Stromal cell of bone marrow (primary cell): ENCODE data around the gene MYO3B.

ENCODE experiments used
- DNase-seq: peaks from one replicate; pipeline ENCODE4 v3.0.0-alpha.2; 2012; ENCODE audit warnings: low read depth

MYO3B gene

GRCh38 chr2:170300993-170301392, 123.0 kb downstream of the MYO3B start:
- no peak for DNase-seq

- no peak for DNase-seq
Observed at GRCh38 chr2:170301626-170302025, 123.7 kb downstream of the MYO3B start.

- DNase-seq: no peak
Observed at GRCh38 chr2:170305711-170306110, 127.8 kb downstream of the MYO3B start.

GRCh38 chr2:170306293-170306873, 128.4 kb downstream of the MYO3B start:
- DNase-seq: no peak

GRCh38 chr2:170307052-170307451, 129.1 kb downstream of the MYO3B start:
- DNase-seq: no peak

GRCh38 chr2:170307555-170308351, 129.8 kb downstream of the MYO3B start:
- DNase-seq: no peak

GRCh38 chr2:170310876-170311502, 133.0 kb downstream of the MYO3B start:
- DNase-seq: no peak

- peak; percentile 15 for DNase-seq
Observed at GRCh38 chr2:170313347-170313991, 135.5 kb downstream of the MYO3B start.

GRCh38 chr2:170313992-170314348, 136.0 kb downstream of the MYO3B start:
- no peak for DNase-seq

- DNase-seq: peak; percentile 31
Observed at GRCh38 chr2:170314744-170315447, 136.9 kb downstream of the MYO3B start.

- DNase-seq: no peak
Observed at GRCh38 chr2:170320948-170321347, 143.0 kb downstream of the MYO3B start.

- DNase-seq: no peak
Observed at GRCh38 chr2:170321526-170321925, 143.6 kb downstream of the MYO3B start.

GRCh38 chr2:170322140-170322766, 144.3 kb downstream of the MYO3B start:
- DNase-seq: no peak

GRCh38 chr2:170323743-170324142, 145.8 kb downstream of the MYO3B start:
- DNase-seq: no peak

GRCh38 chr2:170324640-170325046, 146.7 kb downstream of the MYO3B start:
- peak; percentile 17 for DNase-seq

- no peak for DNase-seq
Observed at GRCh38 chr2:170330881-170331280, 152.9 kb downstream of the MYO3B start.

GRCh38 chr2:170332676-170333402, 154.9 kb downstream of the MYO3B start:
- DNase-seq: no peak

GRCh38 chr2:170335351-170335750, 157.4 kb downstream of the MYO3B start:
- no peak for DNase-seq

GRCh38 chr2:170336408-170336807, 158.5 kb downstream of the MYO3B start:
- DNase-seq: no peak

GRCh38 chr2:170336916-170337315, 159.0 kb downstream of the MYO3B start:
- DNase-seq: no peak

GRCh38 chr2:170339322-170339721, 161.4 kb downstream of the MYO3B start:
- no peak for DNase-seq
